MCF 10A (cell line): ENCODE results near the gene ELN. TPM values are rescaled to one million over a fixed set of nuclear protein-coding genes. Genes with fewer than 3 reads are reported as not detected.
"Not testable (repeated sequence)": the region's sequence is repeated elsewhere in the genome, so short reads cannot be mapped to it uniquely, and the experiment has no call there.

Experiments used
- BruUV-seq: library from RNA; stranded (reverse); fragments of 400-500 nt; replicated peaks from 2 replicates; lab custom pipeline; 2021; lab: Mats Ljungman, UMichigan
- CTCF ChIA-PET: fragments of 300-600 bp; sonication (Branson Sonifier 250); formaldehyde crosslinking; extraction: SDS; loops from one replicate; lab custom pipeline; 2021; ENCODE audit warnings: antibody characterized with exemption, inconsistent platforms; lab: Yijun Ruan, JAX
- POLR2A ChIA-PET: fragments of 300-600, 350-650 bp; sonication (Branson Sonifier 250); formaldehyde crosslinking; extraction: SDS; loops from one replicate; lab custom pipeline; 2020; ENCODE audit warnings: antibody characterized with exemption, inconsistent platforms; lab: Yijun Ruan, JAX
- DNase-seq: peaks from one replicate; pipeline ENCODE4 v3.0.0-alpha.2; 2018; ENCODE audit not compliant: unreplicated experiment
- H3K27ac Mint-ChIP-seq: one replicate; pipeline ENCODE4 v1.8.0; 2022; ENCODE audit warnings: mild to moderate bottlenecking, low read depth, mixed read lengths; ENCODE audit not compliant: unreplicated experiment
- H3K27me3 Mint-ChIP-seq: one replicate; pipeline ENCODE4 v1.8.0; 2022; ENCODE audit warnings: mixed read lengths; ENCODE audit not compliant: insufficient read depth, unreplicated experiment
- H3K36me3 Mint-ChIP-seq: one replicate; pipeline ENCODE4 v1.8.0; 2022; ENCODE audit warnings: mild to moderate bottlenecking, moderate library complexity, mixed read lengths; ENCODE audit not compliant: insufficient read depth, unreplicated experiment
- H3K4me1 Mint-ChIP-seq: one replicate; pipeline ENCODE4 v1.8.0; 2022; ENCODE audit warnings: mixed read lengths; ENCODE audit not compliant: insufficient read depth, unreplicated experiment
- H3K4me3 Mint-ChIP-seq: one replicate; pipeline ENCODE4 v1.8.0; 2022; ENCODE audit warnings: mild to moderate bottlenecking, moderate library complexity, mixed read lengths; ENCODE audit not compliant: unreplicated experiment
- H3K9me3 Mint-ChIP-seq: one replicate; pipeline ENCODE4 v1.8.0; 2022; ENCODE audit warnings: mixed read lengths; ENCODE audit not compliant: unreplicated experiment
- intact Hi-C: fragments of 100-400 bp; cut with micrococcal nuclease; formaldehyde crosslinking; loops from 2 replicates; pipeline ENCODE4 v1.14.1; 2022
- total RNA-seq: library from RNA; stranded (reverse); gene quantifications from 2 replicates; pipeline ENCODE4 v1.2.3, GENCODE V29; 2022
- TF ChIP-seq, protein P1 (sequence below): fragments of 200-600 bp; IDR thresholded peaks from one replicate; pipeline ENCODE4 v1.8.0; 2022; ENCODE audit warnings: antibody characterized with exemption, mild to moderate bottlenecking; ENCODE audit not compliant: unreplicated experiment

Gene ELN
- total RNA-seq, 1 experiment from 2014 or later = not detected

- ChIA-PET CTCF (interaction anchor here (1.1 kb wide), 1 partner anchor 15 kb away, joined by 4 read pairs; no protein-coding TSS in a partner anchor), POLR2A (interaction anchor here (0.7 kb wide), 1 partner anchor 164 kb away, joined by 3 read pairs; no protein-coding TSS in a partner anchor)
- H3K4me1 Mint-ChIP-seq = no peaks in the 10 kb centered on the region
- BruUV-seq = no TSS peak
- intact Hi-C loops = no loop called here
- DNase-seq = no peak
- no peaks in the 10 kb centered on the region for H3K36me3 Mint-ChIP-seq
- no peaks in the 10 kb centered on the region for H3K27me3 Mint-ChIP-seq
- H3K9me3 Mint-ChIP-seq = no peaks in the 10 kb centered on the region
- no peak overlapping the region for H3K4me3 Mint-ChIP-seq
- TF ChIP-seq, protein P1, sequence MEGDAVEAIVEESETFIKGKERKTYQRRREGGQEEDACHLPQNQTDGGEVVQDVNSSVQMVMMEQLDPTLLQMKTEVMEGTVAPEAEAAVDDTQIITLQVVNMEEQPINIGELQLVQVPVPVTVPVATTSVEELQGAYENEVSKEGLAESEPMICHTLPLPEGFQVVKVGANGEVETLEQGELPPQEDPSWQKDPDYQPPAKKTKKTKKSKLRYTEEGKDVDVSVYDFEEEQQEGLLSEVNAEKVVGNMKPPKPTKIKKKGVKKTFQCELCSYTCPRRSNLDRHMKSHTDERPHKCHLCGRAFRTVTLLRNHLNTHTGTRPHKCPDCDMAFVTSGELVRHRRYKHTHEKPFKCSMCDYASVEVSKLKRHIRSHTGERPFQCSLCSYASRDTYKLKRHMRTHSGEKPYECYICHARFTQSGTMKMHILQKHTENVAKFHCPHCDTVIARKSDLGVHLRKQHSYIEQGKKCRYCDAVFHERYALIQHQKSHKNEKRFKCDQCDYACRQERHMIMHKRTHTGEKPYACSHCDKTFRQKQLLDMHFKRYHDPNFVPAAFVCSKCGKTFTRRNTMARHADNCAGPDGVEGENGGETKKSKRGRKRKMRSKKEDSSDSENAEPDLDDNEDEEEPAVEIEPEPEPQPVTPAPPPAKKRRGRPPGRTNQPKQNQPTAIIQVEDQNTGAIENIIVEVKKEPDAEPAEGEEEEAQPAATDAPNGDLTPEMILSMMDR = no peak
- H3K27ac Mint-ChIP-seq = no peak overlapping the region
Observed at GRCh38 chr7:74044366-74045350, 16.7 kb downstream of the ELN start.

GRCh38 chr7:74046581-74046980 lies 18.6 kb downstream of the ELN start:
- H3K36me3 Mint-ChIP-seq, H3K27me3 Mint-ChIP-seq, H3K4me3 Mint-ChIP-seq, H3K9me3 Mint-ChIP-seq, DNase-seq, BruUV-seq, H3K4me1 Mint-ChIP-seq, intact Hi-C loops, POLR2A ChIA-PET, H3K27ac Mint-ChIP-seq: not testable (repeated sequence)
- CTCF ChIA-PET = interaction anchor here (0.6 to 2.5 kb wide), 5 partner anchors 20 to 354 kb away, joined by 3 to 7 read pairs (median 3); partner anchors contain the start of gene TMEM270

DNA sequence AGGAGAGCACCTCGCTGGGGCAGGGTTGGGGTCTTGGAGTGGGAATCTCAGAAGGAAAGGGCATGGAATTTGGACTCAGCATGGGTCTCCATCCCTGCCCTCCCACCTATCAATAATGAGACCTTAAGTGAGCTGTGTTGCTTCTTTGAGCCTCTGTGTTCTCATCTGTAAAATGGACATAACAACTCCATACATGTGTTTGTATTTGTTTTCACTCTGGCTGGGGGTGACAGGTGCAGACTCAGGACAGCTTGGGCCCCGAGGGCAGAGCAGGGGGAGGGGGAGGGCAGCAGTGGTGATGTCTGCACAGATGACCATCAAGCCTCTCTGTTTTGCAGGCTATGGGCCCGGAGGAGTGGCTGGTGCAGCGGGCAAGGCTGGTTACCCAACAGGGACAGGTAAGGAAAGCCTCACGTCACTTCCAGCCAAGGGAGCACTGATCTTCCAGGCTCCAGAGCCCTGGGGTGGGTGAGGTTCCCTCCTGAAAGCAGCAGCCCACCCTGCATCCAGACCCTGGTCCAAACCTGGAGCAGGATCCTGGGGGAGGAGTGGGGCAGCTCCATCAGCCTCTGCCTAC lies 19.9 kb downstream of the ELN start:
- BruUV-seq = no TSS peak
- intact Hi-C loops = no loop called here
- Mint-ChIP-seq H3K9me3 (no peaks in the 10 kb centered on the region), H3K27me3 (peaks cover 11% of the 10 kb centered on the region), H3K36me3 (no peaks in the 10 kb centered on the region), H3K27ac (no peak overlapping the region), H3K4me1 (no peaks in the 10 kb centered on the region), H3K4me3 (no peak overlapping the region)
- DNase-seq = no peak
- ChIA-PET POLR2A (no interaction called here), CTCF (interaction anchor here (0.6 to 2.5 kb wide), 2 partner anchors 10 to 21 kb away, joined by 3 to 7 read pairs; no protein-coding TSS in a partner anchor)
- TF ChIP-seq, protein P1 = no peak

DNA sequence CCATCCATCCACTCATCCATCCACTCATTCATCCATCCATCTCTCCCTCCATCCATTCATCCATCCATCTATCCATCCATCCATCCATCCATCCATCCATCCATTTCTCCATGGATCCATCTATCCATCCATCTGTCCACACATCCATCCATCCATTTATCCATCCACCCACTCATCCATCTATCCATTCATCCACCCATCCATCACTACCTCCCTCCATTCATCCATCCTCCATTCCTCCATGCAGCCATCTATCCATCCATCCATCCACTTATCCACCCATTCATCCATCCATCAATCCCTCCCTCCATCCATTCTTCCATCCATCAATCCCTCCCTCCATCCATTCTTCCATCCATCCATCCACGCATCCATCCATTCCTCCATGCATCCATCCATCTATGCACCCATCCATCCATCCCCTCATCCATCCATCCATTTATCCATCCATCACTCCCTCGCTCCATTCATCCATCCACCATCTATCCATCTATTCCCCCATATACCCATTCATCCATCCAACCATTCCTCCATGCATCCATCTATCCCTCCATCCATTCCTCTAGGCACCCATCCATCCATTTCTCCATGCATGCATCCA lies 21.1 kb downstream of the ELN start:
- CTCF ChIA-PET = no interaction called here
- Mint-ChIP-seq H3K27me3 (peaks cover 23% of the 10 kb centered on the region), H3K4me3 (no peak overlapping the region), H3K4me1 (no peaks in the 10 kb centered on the region), H3K36me3 (no peaks in the 10 kb centered on the region), H3K9me3 (no peaks in the 10 kb centered on the region), H3K27ac (no peak overlapping the region)
- POLR2A ChIA-PET = no interaction called here
- no TSS peak for BruUV-seq
- intact Hi-C loops = no loop called here
- DNase-seq = no peak
- TF ChIP-seq, protein P1 = no peak
